ENCODE results near the gene MIF. TPM values are rescaled to one million over a fixed set of nuclear protein-coding genes. Genes with fewer than 3 reads are reported as not detected.
A peak's percentile ranks its signal among the peaks of the same experiment; 100 is the strongest.
"Not testable (repeated sequence)": the region's sequence is repeated elsewhere in the genome, so short reads cannot be mapped to it uniquely, and the experiment has no call there.

MIF gene
- polyA plus RNA-seq, 2 of the 4 experiments (the other 2 are of a cell fraction) = 197 to 776 TPM

DNA sequence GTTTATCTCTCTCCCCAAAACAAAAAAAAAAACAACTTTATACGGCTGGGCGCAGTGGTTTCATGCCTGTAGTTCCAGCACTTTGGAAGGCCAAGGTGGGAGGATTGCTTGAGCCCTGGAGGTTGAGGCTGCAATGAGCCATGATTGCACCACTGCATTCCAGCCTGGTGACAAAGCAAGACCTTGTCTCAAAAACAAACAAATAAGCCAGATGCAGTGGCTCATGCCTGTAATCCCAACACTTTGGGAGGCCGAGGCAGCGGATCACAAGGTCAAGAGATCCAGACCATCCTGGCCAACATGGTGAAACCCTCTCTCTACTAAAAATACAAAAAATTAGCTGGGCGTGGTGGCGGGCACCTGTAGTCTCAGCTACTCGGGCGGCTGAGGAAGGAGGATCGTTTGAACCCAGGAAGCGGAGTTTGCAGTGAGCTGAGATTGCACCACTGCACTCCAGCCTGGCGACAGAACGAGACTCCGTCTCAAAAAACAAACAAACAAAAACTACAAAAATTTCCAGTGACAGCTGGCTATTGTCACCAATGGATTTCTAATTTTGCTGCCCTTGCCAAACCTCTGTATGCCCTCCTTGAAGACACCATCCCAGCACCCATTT is 27.5 kb downstream of the MIF start:
- WGBS (ENCODE audit: missing lambda C conversion rate) = 64% methylated on average over 13 of the region's 13 CpGs
- FAIRE-seq; POLR2A ChIA-PET; H3K4me2 ChIP-seq; H3K4me3 ChIP-seq; H3K27ac ChIP-seq; TF ChIP-seq FOSL2 (IDR thresholded peaks at IDR 0.05): not testable (repeated sequence)
- CTCF ChIA-PET = interaction anchor here (0.7 to 1.0 kb wide), 3 partner anchors 8 to 72 kb away, joined by 3 to 4 read pairs (median 3); no protein-coding TSS in a partner anchor
- peaks cover 20% of the 10 kb centered on the region; the same call in 2 of the 3 replicates for H3K4me1 ChIP-seq
- TF ChIP-seq FOSL2 (CRISPR knock-in tag; IDR thresholded peaks at IDR 0.05) (peak; percentile 53; the same call in 1 of the 2 replicates), CEBPB (IDR thresholded peaks at IDR 0.05) (peak; percentile 42 to 87; a peak in 3 of 4 replicates)
- DNase-seq (ENCODE audit: low read depth in 1 of 2, low spot score in 1 of 2) (peak in 1 of 2 experiments; percentile 49), ATAC-seq (peak in 1 of 2 experiments; percentile 63; a peak in 2 of 6 replicates)
- H3K9me3 ChIP-seq = peaks cover 13% of the 10 kb centered on the region; the same call in 2 of the 3 replicates

DNA sequence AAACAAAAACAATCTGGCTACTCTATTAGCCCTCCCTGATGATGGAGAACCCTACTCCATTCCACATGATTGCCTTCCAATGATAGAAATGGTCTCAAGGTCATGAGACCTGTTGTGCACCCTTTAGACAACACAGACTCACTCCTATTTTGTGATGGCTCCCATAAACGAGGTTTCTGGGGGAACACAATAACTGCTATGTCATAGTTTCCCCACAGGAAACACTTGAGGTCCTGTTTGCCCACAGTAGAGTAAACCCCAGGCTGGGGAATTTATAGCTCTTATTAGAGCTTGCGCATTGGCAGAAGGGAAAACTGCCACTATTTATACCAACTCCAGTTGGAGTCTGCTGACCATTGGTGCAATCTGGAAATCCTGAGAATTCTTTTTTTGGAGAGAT is 28.7 kb downstream of the MIF start:
- WGBS (ENCODE audit: missing lambda C conversion rate) = 50% methylated on average over 2 of the region's 2 CpGs
- POLR2A ChIA-PET = no interaction called here
- no peak overlapping the region for H3K27ac ChIP-seq
- DNase-seq (ENCODE audit: low read depth in 1 of 2, low spot score in 1 of 2) (no peak), ATAC-seq (no peak), FAIRE-seq (no peak)
- CTCF ChIA-PET = interaction anchor here (1.3 kb wide), 1 partner anchor 10 kb away, joined by 3 read pairs; no protein-coding TSS in a partner anchor
- H3K4me1 ChIP-seq = peaks cover 20% of the 10 kb centered on the region; the same call in 2 of the 3 replicates
- no peak overlapping the region for H3K4me2 ChIP-seq
- no peak for TF ChIP-seq FOXS1 (CRISPR knock-in tag; IDR thresholded peaks at IDR 0.05)
- TF ChIP-seq ESRRA (IDR thresholded peaks at IDR 0.05; ENCODE audit: borderline replicate concordance, low read length) = no peak
- TF ChIP-seq, protein P1, sequence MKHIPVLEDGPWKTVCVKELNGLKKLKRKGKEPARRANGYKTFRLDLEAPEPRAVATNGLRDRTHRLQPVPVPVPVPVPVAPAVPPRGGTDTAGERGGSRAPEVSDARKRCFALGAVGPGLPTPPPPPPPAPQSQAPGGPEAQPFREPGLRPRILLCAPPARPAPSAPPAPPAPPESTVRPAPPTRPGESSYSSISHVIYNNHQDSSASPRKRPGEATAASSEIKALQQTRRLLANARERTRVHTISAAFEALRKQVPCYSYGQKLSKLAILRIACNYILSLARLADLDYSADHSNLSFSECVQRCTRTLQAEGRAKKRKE (CRISPR knock-in tag; IDR thresholded peaks at IDR 0.05; ENCODE audit: low read depth) = no peak
- TF ChIP-seq JUNB (IDR thresholded peaks at IDR 0.05) = no peak
- no peak for TF ChIP-seq RAD21 (conservative IDR thresholded peaks at IDR 0.05 in 1 of 2, IDR thresholded peaks at IDR 0.05 in 1 of 2)
- no peak for TF ChIP-seq CHD2 (IDR thresholded peaks at IDR 0.05; ENCODE audit: low read length, partially characterized antibody)
- TF ChIP-seq RFX5 (IDR thresholded peaks at IDR 0.05) = no peak
- TF ChIP-seq ZNF302 (CRISPR knock-in tag; IDR thresholded peaks at IDR 0.05) = no peak
- TF ChIP-seq GATA3 (IDR thresholded peaks at IDR 0.05; ENCODE audit: borderline replicate concordance) = no peak
- TF ChIP-seq FOSB (CRISPR knock-in tag; IDR thresholded peaks at IDR 0.05) = no peak
- TF ChIP-seq ZSCAN20 (CRISPR knock-in tag; IDR thresholded peaks at IDR 0.05) = no peak
- no peak for TF ChIP-seq NPAS2 (CRISPR knock-in tag; IDR thresholded peaks at IDR 0.05; ENCODE audit: borderline replicate concordance)
- no peak for TF ChIP-seq MAFK (IDR thresholded peaks at IDR 0.05; ENCODE audit: partially characterized antibody)
- no peak for TF ChIP-seq SREBF2 (IDR thresholded peaks at IDR 0.05)
- no peak for TF ChIP-seq ZFP36 (IDR thresholded peaks at IDR 0.05; ENCODE audit: borderline replicate concordance, partially characterized antibody)
- TF ChIP-seq POLR2AphosphoS2 (conservative IDR thresholded peaks at IDR 0.05; ENCODE audit: low read length) = no peak
- TF ChIP-seq JUN (IDR thresholded peaks at IDR 0.05) = no peak
- no peak for TF ChIP-seq POLR2A (IDR thresholded peaks at IDR 0.05; ENCODE audit: low read length)
- TF ChIP-seq, protein P2, sequence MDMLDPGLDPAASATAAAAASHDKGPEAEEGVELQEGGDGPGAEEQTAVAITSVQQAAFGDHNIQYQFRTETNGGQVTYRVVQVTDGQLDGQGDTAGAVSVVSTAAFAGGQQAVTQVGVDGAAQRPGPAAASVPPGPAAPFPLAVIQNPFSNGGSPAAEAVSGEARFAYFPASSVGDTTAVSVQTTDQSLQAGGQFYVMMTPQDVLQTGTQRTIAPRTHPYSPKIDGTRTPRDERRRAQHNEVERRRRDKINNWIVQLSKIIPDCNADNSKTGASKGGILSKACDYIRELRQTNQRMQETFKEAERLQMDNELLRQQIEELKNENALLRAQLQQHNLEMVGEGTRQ (IDR thresholded peaks at IDR 0.05) = no peak
- TF ChIP-seq CHD4 (IDR thresholded peaks at IDR 0.05; ENCODE audit: borderline replicate concordance) = no peak
- no peak overlapping the region for H3K4me3 ChIP-seq
- peaks cover 13% of the 10 kb centered on the region; the same call in 2 of the 3 replicates for H3K9me3 ChIP-seq

DNA sequence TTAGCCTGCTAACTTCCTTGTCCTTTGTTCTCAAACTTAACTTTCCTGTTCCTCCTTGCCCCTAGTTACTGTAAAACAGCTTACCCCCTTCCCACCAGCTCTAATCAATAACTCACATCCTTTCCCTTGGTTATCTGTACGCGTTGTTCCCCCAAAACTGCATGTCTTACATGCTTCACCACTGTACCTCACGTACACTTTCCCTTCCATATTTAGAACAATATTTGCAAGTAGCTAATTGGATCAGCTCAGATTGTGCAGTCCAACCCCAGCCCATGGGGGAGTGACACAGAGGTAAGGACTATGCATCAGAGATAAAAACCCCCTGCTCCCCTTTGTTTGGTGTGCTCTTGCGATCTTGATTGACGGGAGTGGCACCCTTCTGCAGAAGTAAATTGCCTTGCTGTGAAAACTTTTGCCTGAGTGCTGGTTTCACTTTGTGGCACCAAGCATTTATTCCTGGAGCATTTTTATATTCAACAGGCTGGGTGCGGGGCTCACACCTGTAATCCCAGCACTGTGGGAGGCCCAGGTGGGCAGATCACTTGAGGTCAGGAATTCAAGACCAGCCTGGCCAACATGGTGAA is 30.9 kb downstream of the MIF start:
- Histone ChIP-seq H3K4me3 (no peak overlapping the region), H3K9me3 (peaks cover 13% of the 10 kb centered on the region; the same call in 2 of the 3 replicates), H3K4me1 (peaks cover 14% of the 10 kb centered on the region; the same call in 2 of the 3 replicates), H3K27ac (no peak overlapping the region), H3K4me2 (no peak overlapping the region)
- FAIRE-seq (no peak), DNase-seq (ENCODE audit: low read depth in 1 of 2, low spot score in 1 of 2) (no peak), ATAC-seq (no peak)
- ChIA-PET POLR2A (no interaction called here), CTCF (interaction anchor here (1.0 kb wide), 1 partner anchor 38 kb away, joined by 3 read pairs; no protein-coding TSS in a partner anchor)
- 72% methylated on average over 4 of the region's 6 CpGs for WGBS (ENCODE audit: missing lambda C conversion rate)
- TF ChIP-seq SMC3 (IDR thresholded peaks at IDR 0.05) = no peak
- TF ChIP-seq, protein P3, sequence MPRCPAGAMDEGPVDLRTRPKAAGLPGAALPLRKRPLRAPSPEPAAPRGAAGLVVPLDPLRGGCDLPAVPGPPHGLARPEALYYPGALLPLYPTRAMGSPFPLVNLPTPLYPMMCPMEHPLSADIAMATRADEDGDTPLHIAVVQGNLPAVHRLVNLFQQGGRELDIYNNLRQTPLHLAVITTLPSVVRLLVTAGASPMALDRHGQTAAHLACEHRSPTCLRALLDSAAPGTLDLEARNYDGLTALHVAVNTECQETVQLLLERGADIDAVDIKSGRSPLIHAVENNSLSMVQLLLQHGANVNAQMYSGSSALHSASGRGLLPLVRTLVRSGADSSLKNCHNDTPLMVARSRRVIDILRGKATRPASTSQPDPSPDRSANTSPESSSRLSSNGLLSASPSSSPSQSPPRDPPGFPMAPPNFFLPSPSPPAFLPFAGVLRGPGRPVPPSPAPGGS (IDR thresholded peaks at IDR 0.05) = no peak
- TF ChIP-seq HEYL (CRISPR knock-in tag; IDR thresholded peaks at IDR 0.05) = no peak
- TF ChIP-seq, protein P4, sequence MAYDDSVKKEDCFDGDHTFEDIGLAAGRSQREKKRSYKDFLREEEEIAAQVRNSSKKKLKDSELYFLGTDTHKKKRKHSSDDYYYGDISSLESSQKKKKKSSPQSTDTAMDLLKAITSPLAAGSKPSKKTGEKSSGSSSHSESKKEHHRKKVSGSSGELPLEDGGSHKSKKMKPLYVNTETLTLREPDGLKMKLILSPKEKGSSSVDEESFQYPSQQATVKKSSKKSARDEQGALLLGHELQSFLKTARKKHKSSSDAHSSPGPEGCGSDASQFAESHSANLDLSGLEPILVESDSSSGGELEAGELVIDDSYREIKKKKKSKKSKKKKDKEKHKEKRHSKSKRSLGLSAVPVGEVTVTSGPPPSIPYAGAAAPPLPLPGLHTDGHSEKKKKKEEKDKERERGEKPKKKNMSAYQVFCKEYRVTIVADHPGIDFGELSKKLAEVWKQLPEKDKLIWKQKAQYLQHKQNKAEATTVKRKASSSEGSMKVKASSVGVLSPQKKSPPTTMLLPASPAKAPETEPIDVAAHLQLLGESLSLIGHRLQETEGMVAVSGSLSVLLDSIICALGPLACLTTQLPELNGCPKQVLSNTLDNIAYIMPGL (CRISPR knock-in tag; IDR thresholded peaks at IDR 0.05; ENCODE audit: borderline replicate concordance) = no peak
- TF ChIP-seq ZFP36 (IDR thresholded peaks at IDR 0.05; ENCODE audit: borderline replicate concordance, partially characterized antibody) = no peak
- no peak for TF ChIP-seq CBX8 (IDR thresholded peaks at IDR 0.05)
- no peak for TF ChIP-seq CBX2 (IDR thresholded peaks at IDR 0.05; ENCODE audit: borderline replicate concordance, low read depth)
- no peak for TF ChIP-seq EP300 (IDR thresholded peaks at IDR 0.05)
- TF ChIP-seq EHMT2 (IDR thresholded peaks at IDR 0.05; ENCODE audit: low read depth) = no peak
- TF ChIP-seq ZNF302 (CRISPR knock-in tag; IDR thresholded peaks at IDR 0.05) = no peak
